Astrocyte (in vitro differentiated cells and primary cell): ENCODE measurements around the gene TASOR.

ENCODE experiments used
- EZH2 ChIP-seq: IDR thresholded peaks from 2 replicates; pipeline ENCODE4 v1.6.1; 2012; ENCODE audit warnings: mild to moderate bottlenecking, low read length, inconsistent platforms; ENCODE audit not compliant: insufficient read depth
- TF ChIP-seq, protein P1 (sequence below): IDR thresholded peaks from 2 replicates; pipeline ENCODE4 v1.5.1; 2011; ENCODE audit warnings: low read depth, mild to moderate bottlenecking, inconsistent platforms, low read length, moderate library complexity; ENCODE audit not compliant: insufficient read depth

DNA sequence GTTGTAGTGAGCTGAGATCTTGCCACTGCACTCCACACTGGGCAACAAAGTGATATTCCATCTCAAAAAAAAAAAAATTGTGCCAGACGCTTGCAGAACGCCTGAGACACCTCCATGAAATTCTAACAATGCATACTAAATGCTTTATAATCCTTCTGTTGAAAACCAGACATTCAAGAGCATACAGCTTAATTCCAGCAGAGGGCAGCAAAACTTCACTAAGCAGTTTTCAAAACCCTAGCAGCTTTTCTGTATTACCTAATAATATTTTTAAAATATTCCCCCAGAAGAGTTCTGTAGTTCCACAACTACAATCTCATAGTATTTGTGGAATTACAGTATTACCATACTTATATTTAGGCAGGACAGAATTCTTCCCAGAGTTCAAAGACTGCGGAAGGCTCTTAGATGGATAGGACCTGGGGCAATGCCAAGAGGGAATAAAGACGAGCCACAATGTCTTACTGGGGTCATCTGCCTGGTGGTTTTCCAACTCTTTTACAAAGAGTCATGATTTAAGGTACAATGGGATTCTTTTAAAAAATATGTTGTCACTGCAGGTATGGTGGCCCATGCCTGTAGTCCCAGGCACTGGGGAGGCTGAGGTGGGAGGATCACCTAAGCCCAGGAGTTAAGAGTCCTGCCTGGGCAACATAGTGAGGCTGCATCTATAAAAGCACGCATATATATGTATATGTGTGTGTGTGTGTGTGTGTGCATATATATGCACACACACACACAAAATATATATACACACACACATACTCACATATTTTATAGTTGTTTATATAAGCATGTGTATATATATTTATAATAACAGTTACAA is 19.6 kb upstream of the TASOR start:
- TF ChIP-seq, protein P1, sequence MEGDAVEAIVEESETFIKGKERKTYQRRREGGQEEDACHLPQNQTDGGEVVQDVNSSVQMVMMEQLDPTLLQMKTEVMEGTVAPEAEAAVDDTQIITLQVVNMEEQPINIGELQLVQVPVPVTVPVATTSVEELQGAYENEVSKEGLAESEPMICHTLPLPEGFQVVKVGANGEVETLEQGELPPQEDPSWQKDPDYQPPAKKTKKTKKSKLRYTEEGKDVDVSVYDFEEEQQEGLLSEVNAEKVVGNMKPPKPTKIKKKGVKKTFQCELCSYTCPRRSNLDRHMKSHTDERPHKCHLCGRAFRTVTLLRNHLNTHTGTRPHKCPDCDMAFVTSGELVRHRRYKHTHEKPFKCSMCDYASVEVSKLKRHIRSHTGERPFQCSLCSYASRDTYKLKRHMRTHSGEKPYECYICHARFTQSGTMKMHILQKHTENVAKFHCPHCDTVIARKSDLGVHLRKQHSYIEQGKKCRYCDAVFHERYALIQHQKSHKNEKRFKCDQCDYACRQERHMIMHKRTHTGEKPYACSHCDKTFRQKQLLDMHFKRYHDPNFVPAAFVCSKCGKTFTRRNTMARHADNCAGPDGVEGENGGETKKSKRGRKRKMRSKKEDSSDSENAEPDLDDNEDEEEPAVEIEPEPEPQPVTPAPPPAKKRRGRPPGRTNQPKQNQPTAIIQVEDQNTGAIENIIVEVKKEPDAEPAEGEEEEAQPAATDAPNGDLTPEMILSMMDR = peak; percentile 92
- no peak for TF ChIP-seq EZH2
